Measurements from ENCODE around the gene ITGAE. TPM values are rescaled to one million over a fixed set of nuclear protein-coding genes. Genes with fewer than 3 reads are reported as not detected.

ITGAE gene
- total RNA-seq, 1 experiment from 2014 or later: 60.2 TPM

DNA sequence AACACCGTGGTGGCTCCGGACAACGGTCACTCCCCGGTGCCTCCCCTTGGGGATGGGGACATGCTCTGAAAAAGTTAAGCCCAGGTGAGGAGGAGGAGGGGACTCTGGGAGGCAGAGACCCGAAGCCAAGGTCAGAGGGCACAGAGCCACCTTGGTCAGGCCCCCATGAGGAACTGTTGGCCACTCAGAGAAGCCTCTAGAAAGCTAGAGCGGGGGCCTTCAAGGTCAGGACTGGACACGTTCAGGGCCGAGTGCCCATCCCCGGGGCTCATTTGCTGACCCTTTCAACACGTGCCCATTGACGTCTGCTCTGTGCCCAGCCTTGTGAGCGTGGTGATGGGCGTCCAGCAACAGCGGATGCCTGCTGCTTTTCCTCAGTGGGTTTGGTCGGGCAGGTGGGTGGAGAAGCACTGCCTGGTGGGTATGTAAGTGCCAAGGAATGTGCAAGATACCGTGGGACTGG, 39.0 kb downstream of the ITGAE start:
- CTCF ChIA-PET: interaction anchor here (1.3 kb wide), 1 partner anchor 24 kb away, joined by 3 read pairs; no protein-coding TSS in a partner anchor
- no peaks in the 10 kb centered on the region for H3K27me3 ChIP-seq (replicated peaks; ENCODE audit: insufficient read depth, low read depth, low read length, poor library complexity)
- TF ChIP-seq EZH2 (IDR thresholded peaks at IDR 0.05; ENCODE audit: borderline replicate concordance, low read depth, low read length, poor library complexity, severe bottlenecking): no peak
- TF ChIP-seq, protein P1, sequence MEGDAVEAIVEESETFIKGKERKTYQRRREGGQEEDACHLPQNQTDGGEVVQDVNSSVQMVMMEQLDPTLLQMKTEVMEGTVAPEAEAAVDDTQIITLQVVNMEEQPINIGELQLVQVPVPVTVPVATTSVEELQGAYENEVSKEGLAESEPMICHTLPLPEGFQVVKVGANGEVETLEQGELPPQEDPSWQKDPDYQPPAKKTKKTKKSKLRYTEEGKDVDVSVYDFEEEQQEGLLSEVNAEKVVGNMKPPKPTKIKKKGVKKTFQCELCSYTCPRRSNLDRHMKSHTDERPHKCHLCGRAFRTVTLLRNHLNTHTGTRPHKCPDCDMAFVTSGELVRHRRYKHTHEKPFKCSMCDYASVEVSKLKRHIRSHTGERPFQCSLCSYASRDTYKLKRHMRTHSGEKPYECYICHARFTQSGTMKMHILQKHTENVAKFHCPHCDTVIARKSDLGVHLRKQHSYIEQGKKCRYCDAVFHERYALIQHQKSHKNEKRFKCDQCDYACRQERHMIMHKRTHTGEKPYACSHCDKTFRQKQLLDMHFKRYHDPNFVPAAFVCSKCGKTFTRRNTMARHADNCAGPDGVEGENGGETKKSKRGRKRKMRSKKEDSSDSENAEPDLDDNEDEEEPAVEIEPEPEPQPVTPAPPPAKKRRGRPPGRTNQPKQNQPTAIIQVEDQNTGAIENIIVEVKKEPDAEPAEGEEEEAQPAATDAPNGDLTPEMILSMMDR (conservative IDR thresholded peaks at IDR 0.05; ENCODE audit: low read depth, low read length): no peak
- no peaks in the 10 kb centered on the region for H3K36me3 ChIP-seq (ENCODE audit: insufficient read depth, low read length, poor library complexity, severe bottlenecking)
- no peaks in the 10 kb centered on the region for H3K4me1 ChIP-seq (ENCODE audit: insufficient read depth, low read length, poor library complexity, severe bottlenecking)
- POLR2A ChIA-PET (ENCODE audit: low non-redundant PET): no interaction called here
- no peaks in the 10 kb centered on the region for H3K9me3 ChIP-seq (ENCODE audit: low read depth, low read length, poor library complexity, severe bottlenecking)
- H3K4me3 ChIP-seq (ENCODE audit: low read depth, low read length, poor library complexity, severe bottlenecking): no peak overlapping the region
- intact Hi-C loops (cut with micrococcal nuclease; ENCODE audit: unreplicated experiment): no loop called here
- BruUV-seq (replicated peaks): no TSS peak
- H3K27ac ChIP-seq (ENCODE audit: low read depth, low read length, poor library complexity, severe bottlenecking): no peak overlapping the region
- no peak for DNase-seq (ENCODE audit: low spot score)

DNA sequence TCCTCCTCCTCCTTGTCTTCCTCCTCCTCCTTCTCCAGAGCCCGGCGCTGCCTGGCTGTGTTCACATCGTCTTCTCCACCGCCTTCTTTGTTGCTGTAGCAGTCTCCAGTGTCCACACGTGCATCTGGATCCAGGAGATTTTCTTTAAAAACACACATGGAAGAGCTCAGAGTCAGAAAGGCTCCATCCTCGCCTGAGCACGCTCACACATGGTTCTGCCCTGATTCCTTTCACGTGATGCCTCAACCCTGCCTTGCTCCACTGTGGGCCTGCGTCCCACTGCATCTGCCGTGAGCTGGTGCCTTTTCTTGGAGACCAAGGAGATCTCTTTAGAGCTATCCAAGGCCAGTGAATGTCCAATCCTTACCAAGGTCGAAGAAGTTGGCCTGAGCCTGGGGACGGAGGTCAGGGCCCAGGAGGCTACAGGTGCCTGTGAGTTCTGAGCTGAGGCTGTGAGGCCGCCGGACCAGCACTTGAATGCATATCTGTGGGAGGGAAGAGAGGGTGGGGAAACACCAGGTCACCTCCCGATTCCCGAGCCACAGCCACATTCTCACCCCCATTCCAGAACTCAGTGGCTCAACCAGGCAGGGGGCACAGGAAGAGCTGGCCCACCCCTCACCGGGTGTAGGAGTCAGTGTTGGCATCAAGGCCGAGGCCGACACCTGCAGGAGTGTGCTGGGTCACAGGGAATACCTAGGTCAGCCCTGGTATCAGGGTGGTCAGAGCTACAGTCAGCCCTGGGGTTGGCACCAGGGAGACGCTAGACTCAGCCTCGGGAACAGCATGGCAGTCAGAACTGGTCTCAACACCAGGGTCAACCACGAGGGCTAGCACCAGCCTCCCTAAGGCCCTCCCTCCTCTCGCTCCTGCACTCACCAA, 39.7 kb downstream of the ITGAE start:
- Histone ChIP-seq H3K27me3 (replicated peaks; ENCODE audit: insufficient read depth, low read depth, low read length, poor library complexity) (no peaks in the 10 kb centered on the region), H3K36me3 (ENCODE audit: insufficient read depth, low read length, poor library complexity, severe bottlenecking) (no peaks in the 10 kb centered on the region), H3K27ac (ENCODE audit: low read depth, low read length, poor library complexity, severe bottlenecking) (no peak overlapping the region), H3K4me1 (ENCODE audit: insufficient read depth, low read length, poor library complexity, severe bottlenecking) (no peaks in the 10 kb centered on the region), H3K4me3 (ENCODE audit: low read depth, low read length, poor library complexity, severe bottlenecking) (no peak overlapping the region), H3K9me3 (ENCODE audit: low read depth, low read length, poor library complexity, severe bottlenecking) (no peaks in the 10 kb centered on the region)
- DNase-seq (ENCODE audit: low spot score): no peak
- no peak for TF ChIP-seq EZH2 (IDR thresholded peaks at IDR 0.05; ENCODE audit: borderline replicate concordance, low read depth, low read length, poor library complexity, severe bottlenecking)
- intact Hi-C loops (cut with micrococcal nuclease; ENCODE audit: unreplicated experiment): no loop called here
- ChIA-PET POLR2A (ENCODE audit: low non-redundant PET) (no interaction called here), CTCF (interaction anchor here (1.0 to 1.3 kb wide), 2 partner anchors 23 to 85 kb away, joined by 3 to 9 read pairs; partner anchors contain the start of gene NCBP3)
- BruUV-seq (replicated peaks): no TSS peak

DNA sequence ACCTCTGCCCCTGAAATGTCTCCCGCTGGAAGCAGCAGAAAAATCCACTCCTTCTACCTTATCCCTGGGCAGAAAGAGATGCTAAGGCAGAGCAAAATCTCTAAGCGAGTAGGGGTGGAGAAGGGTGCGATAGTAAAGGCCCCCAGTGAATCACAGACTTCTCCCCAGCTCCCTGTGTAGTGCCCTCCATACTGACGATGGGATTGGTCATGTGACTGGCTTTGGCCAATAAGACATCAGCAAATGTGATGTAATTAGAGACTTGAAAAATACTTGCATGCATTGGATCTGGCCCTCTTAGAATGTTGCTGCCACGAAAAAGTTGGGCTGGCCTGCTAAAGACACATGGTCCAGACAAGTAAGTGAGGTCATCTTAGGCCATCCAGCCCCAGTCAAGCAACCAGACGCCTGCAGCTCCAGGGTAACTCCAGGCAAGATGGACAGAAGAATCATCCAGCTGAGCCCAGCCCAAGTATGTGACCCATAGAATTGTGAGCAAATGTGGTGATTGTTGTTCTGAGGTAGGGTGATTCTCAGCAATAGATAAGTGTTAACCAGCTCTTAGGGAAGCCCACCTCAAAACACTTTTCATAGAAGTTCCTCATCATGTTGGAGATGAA, 41.3 kb downstream of the ITGAE start:
- BruUV-seq (replicated peaks): no TSS peak
- H3K4me3 ChIP-seq (ENCODE audit: low read depth, low read length, poor library complexity, severe bottlenecking): no peak overlapping the region
- H3K4me1 ChIP-seq (ENCODE audit: insufficient read depth, low read length, poor library complexity, severe bottlenecking): no peaks in the 10 kb centered on the region
- H3K36me3 ChIP-seq (ENCODE audit: insufficient read depth, low read length, poor library complexity, severe bottlenecking): no peaks in the 10 kb centered on the region
- H3K27ac ChIP-seq (ENCODE audit: low read depth, low read length, poor library complexity, severe bottlenecking): no peak overlapping the region
- H3K27me3 ChIP-seq (replicated peaks; ENCODE audit: insufficient read depth, low read depth, low read length, poor library complexity): no peaks in the 10 kb centered on the region
- DNase-seq (ENCODE audit: low spot score): no peak
- H3K9me3 ChIP-seq (ENCODE audit: low read depth, low read length, poor library complexity, severe bottlenecking): no peaks in the 10 kb centered on the region
- ChIA-PET POLR2A (ENCODE audit: low non-redundant PET) (no interaction called here), CTCF (no interaction called here)
- no peak for TF ChIP-seq EZH2 (IDR thresholded peaks at IDR 0.05; ENCODE audit: borderline replicate concordance, low read depth, low read length, poor library complexity, severe bottlenecking)
- TF ChIP-seq, protein P1 (conservative IDR thresholded peaks at IDR 0.05; ENCODE audit: low read depth, low read length): no peak
- intact Hi-C loops (cut with micrococcal nuclease; ENCODE audit: unreplicated experiment): no loop called here

Data from A673 (cell line).